Coronary artery (tissue), 2 donors: ENCODE data around the gene MYH3.
A peak's percentile ranks its signal among the peaks of the same experiment; 100 is the strongest.

ENCODE experiments used
- DNase-seq: peaks from one replicate; pipeline ENCODE4 v3.0.0-alpha.2; 2017; ENCODE audit warnings: low spot score
- H3K27ac ChIP-seq, 2 donors: fragments of 200-600 bp; sonication (generic); one replicate each; pipeline ENCODE4 v1.5.1; 2016 to 2019
- H3K4me3 ChIP-seq: fragments of 200-600 bp; sonication (generic); 2 replicates; pipeline ENCODE4 v1.5.1; 2016; ENCODE audit warnings: mild to moderate bottlenecking, moderate library complexity
- CTCF ChIP-seq: fragments of 200-600 bp; sonication (generic); IDR thresholded peaks from one replicate; pipeline ENCODE4 v1.5.1; 2019; ENCODE audit warnings: antibody characterized with exemption

The MYH3 gene

GRCh38 chr17:10687499-10687898, 30.4 kb upstream of the MYH3 start:
- no peak for TF ChIP-seq CTCF
- no peak overlapping the region for H3K27ac ChIP-seq
- no peak for DNase-seq
- H3K4me3 ChIP-seq = no peak overlapping the region

- TF ChIP-seq CTCF = no peak
- Histone ChIP-seq H3K27ac (peak overlapping the region in 1 of 2 donors; percentile 7), H3K4me3 (no peak overlapping the region)
- no peak for DNase-seq
These were observed 26.7 kb upstream of the MYH3 start for GRCh38 chr17:10683853-10684252.

GRCh38 chr17:10681866-10682446, 24.8 kb upstream of the MYH3 start:
- DNase-seq = no peak
- no peak for TF ChIP-seq CTCF

GRCh38 chr17:10674704-10675103, 17.6 kb upstream of the MYH3 start:
- Histone ChIP-seq H3K4me3 (no peak overlapping the region), H3K27ac (no peak overlapping the region)
- no peak for TF ChIP-seq CTCF
- no peak for DNase-seq

More at GRCh38 chr17:10681866-10682446, 24.8 kb upstream of the MYH3 start:
- Histone ChIP-seq H3K4me3 (no peak overlapping the region), H3K27ac (peak overlapping the region; percentile 52 to 80)

- DNase-seq = no peak
- no peak overlapping the region for H3K27ac ChIP-seq
- no peak overlapping the region for H3K4me3 ChIP-seq
- no peak for TF ChIP-seq CTCF
These were observed 16.2 kb upstream of the MYH3 start for GRCh38 chr17:10673312-10673711.

- Histone ChIP-seq H3K4me3 (no peak overlapping the region), H3K27ac (no peak overlapping the region)
- TF ChIP-seq CTCF = no peak
- no peak for DNase-seq
These were observed 11.7 kb upstream of the MYH3 start for GRCh38 chr17:10668775-10669174.

- H3K27ac ChIP-seq = no peak overlapping the region
- no peak for TF ChIP-seq CTCF
These were observed 9.8 kb upstream of the MYH3 start for GRCh38 chr17:10666906-10667305.

More at GRCh38 chr17:10666906-10667305, 9.8 kb upstream of the MYH3 start:
- no peak overlapping the region for H3K4me3 ChIP-seq
- no peak for DNase-seq
